HG02943 (cell line): ENCODE results near the gene IDE.

Source experiments
- ATAC-seq: cut with Tn5 transposase; IDR thresholded peaks from one replicate; pipeline ENCODE4 v1.9.1; 2021; ENCODE audit warnings: mild to moderate bottlenecking, low read depth, moderate library complexity; ENCODE audit not compliant: unreplicated experiment

The IDE gene

GRCh38 chr10:92569071-92569470 is 4.8 kb downstream of the IDE start:
- ATAC-seq, result no peak

GRCh38 chr10:92567952-92568600 is 5.8 kb downstream of the IDE start:
- no peak for ATAC-seq

- no peak for ATAC-seq
These were observed 11.5 kb downstream of the IDE start for GRCh38 chr10:92562424-92562823.

GRCh38 chr10:92559046-92559445 is 14.8 kb downstream of the IDE start:
- no peak for ATAC-seq

- no peak for ATAC-seq
These were observed 19.9 kb downstream of the IDE start for GRCh38 chr10:92553959-92554358.

GRCh38 chr10:92552310-92552709 is 21.6 kb downstream of the IDE start:
- no peak for ATAC-seq

- no peak for ATAC-seq
These were observed 23.0 kb downstream of the IDE start for GRCh38 chr10:92550924-92551323.

GRCh38 chr10:92547676-92548075 is 26.2 kb downstream of the IDE start:
- ATAC-seq, result no peak

- no peak for ATAC-seq
These were observed 28.3 kb downstream of the IDE start for GRCh38 chr10:92545556-92545955.

- ATAC-seq, result no peak
These were observed 29.6 kb downstream of the IDE start for GRCh38 chr10:92544296-92544695.

GRCh38 chr10:92542458-92542857 is 31.4 kb downstream of the IDE start:
- ATAC-seq, result no peak

- no peak for ATAC-seq
These were observed 32.3 kb downstream of the IDE start for GRCh38 chr10:92541583-92541982.

- ATAC-seq, result no peak
These were observed 35.5 kb downstream of the IDE start for GRCh38 chr10:92538231-92538958.

- no peak for ATAC-seq
These were observed 42.9 kb downstream of the IDE start for GRCh38 chr10:92530891-92531535.

GRCh38 chr10:92530421-92530820 is 43.5 kb downstream of the IDE start:
- no peak for ATAC-seq

- ATAC-seq, result no peak
These were observed 46.2 kb downstream of the IDE start for GRCh38 chr10:92527716-92528115.

GRCh38 chr10:92523639-92524038 is 50.3 kb downstream of the IDE start:
- no peak for ATAC-seq

- ATAC-seq, result peak; percentile 62
These were observed 56.7 kb downstream of the IDE start for GRCh38 chr10:92517034-92517655.

- ATAC-seq, result no peak
These were observed 65.0 kb downstream of the IDE start for GRCh38 chr10:92508866-92509265.

- ATAC-seq, result no peak
These were observed 67.6 kb downstream of the IDE start for GRCh38 chr10:92506336-92506735.

- ATAC-seq, result no peak
These were observed 68.8 kb downstream of the IDE start for GRCh38 chr10:92505044-92505443.
